Stimulated activated memory B cell treated with anti-CD40 and anti-IgM and Interleukin-4, amounts not matched to agents 10 μg/mL and 1 μg/mL and 100 μg/mL, for 72 hours (primary cell): ENCODE measurements around the gene MUC16.
"Not testable (repeated sequence)": the region's sequence is repeated elsewhere in the genome, so short reads cannot be mapped to it uniquely, and the experiment has no call there.

ENCODE experiments used
- ATAC-seq: fragments of 150-1000 bp; cut with Tn5 transposase; 2 replicates; pipeline ENCODE4 v1.10.0; 2021
- H3K27ac Mint-ChIP-seq: one replicate; pipeline ENCODE4 v1.8.0; 2022; ENCODE audit warnings: mild to moderate bottlenecking, mixed read lengths
- H3K27me3 Mint-ChIP-seq: one replicate; pipeline ENCODE4 v1.8.0; 2022; ENCODE audit warnings: mixed read lengths
- H3K36me3 Mint-ChIP-seq: one replicate; pipeline ENCODE4 v1.8.0; 2022; ENCODE audit warnings: mixed read lengths
- H3K4me1 Mint-ChIP-seq: one replicate; pipeline ENCODE4 v1.8.0; 2022; ENCODE audit warnings: mixed read lengths
- H3K4me3 Mint-ChIP-seq: one replicate; pipeline ENCODE4 v1.8.0; 2022; ENCODE audit warnings: mild to moderate bottlenecking, moderate library complexity, mixed read lengths
- H3K9me3 Mint-ChIP-seq: one replicate; pipeline ENCODE4 v1.8.0; 2022; ENCODE audit warnings: mixed read lengths

The MUC16 gene

GRCh38 chr19:9009935-9010651, at the start of gene MUC16:
Gene MUC16 (minus strand): TSS chr19:9010409.
- peak; percentile 36 for ATAC-seq
- no peaks in the 10 kb centered on the region for H3K36me3 Mint-ChIP-seq
- H3K4me1 Mint-ChIP-seq, result no peaks in the 10 kb centered on the region
- no peaks in the 10 kb centered on the region for H3K27me3 Mint-ChIP-seq
- peaks cover 17% of the 10 kb centered on the region for H3K9me3 Mint-ChIP-seq
- H3K27ac Mint-ChIP-seq, result no peak within 1 kb of the TSS
- peak within 1 kb of the TSS; percentile 66 for H3K4me3 Mint-ChIP-seq

GRCh38 chr19:9058905-9059667, 48.9 kb upstream of the MUC16 start:
- ATAC-seq, result no peak
- H3K27ac Mint-ChIP-seq, result no peak overlapping the region
- peaks cover 7% of the 10 kb centered on the region for H3K9me3 Mint-ChIP-seq
- no peaks in the 10 kb centered on the region for H3K36me3 Mint-ChIP-seq
- H3K27me3 Mint-ChIP-seq, result no peaks in the 10 kb centered on the region
- no peaks in the 10 kb centered on the region for H3K4me1 Mint-ChIP-seq
- no peak overlapping the region for H3K4me3 Mint-ChIP-seq

GRCh38 chr19:9057505-9058258, 47.5 kb upstream of the MUC16 start:
- Mint-ChIP-seq H3K27ac (no peak overlapping the region), H3K4me3 (no peak overlapping the region), H3K9me3 (peaks cover 10% of the 10 kb centered on the region), H3K27me3 (no peaks in the 10 kb centered on the region), H3K36me3 (no peaks in the 10 kb centered on the region), H3K4me1 (no peaks in the 10 kb centered on the region)
- ATAC-seq, result no peak

- H3K36me3 Mint-ChIP-seq, H3K27me3 Mint-ChIP-seq, H3K27ac Mint-ChIP-seq, H3K4me3 Mint-ChIP-seq, ATAC-seq, H3K4me1 Mint-ChIP-seq, H3K9me3 Mint-ChIP-seq: not testable (repeated sequence)
Measured at GRCh38 chr19:9056131-9056530, 45.9 kb upstream of the MUC16 start.

DNA sequence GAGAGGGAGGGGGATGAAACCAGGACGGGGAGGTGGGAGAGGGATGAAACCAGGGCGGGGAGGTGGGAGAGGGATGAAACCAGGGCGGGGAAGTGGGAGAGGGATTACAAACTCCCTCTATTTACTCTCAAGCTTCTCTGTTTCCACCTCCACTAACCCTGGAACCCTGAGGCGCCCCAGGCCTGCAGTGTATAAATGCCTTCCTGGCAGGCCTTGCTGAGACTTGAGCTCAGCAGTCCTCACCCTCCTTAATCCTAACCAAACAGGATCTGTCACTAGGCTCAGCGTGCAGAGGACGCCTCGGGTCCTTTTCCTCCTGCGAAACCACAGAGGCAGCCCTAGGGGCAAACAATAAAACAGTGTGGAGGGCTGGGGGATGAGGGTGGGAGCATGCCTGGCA, 44.6 kb upstream of the MUC16 start:
- peaks cover 12% of the 10 kb centered on the region for H3K9me3 Mint-ChIP-seq
- no peaks in the 10 kb centered on the region for H3K27me3 Mint-ChIP-seq
- no peak for ATAC-seq
- H3K4me3 Mint-ChIP-seq, result no peak overlapping the region
- no peak overlapping the region for H3K27ac Mint-ChIP-seq
- no peaks in the 10 kb centered on the region for H3K4me1 Mint-ChIP-seq
- no peaks in the 10 kb centered on the region for H3K36me3 Mint-ChIP-seq

- Mint-ChIP-seq H3K4me1 (no peaks in the 10 kb centered on the region), H3K27ac (no peak overlapping the region), H3K27me3 (no peaks in the 10 kb centered on the region), H3K4me3 (no peak overlapping the region), H3K36me3 (no peaks in the 10 kb centered on the region), H3K9me3 (peaks cover 12% of the 10 kb centered on the region)
- no peak for ATAC-seq
Measured at GRCh38 chr19:9054207-9054606, 44.0 kb upstream of the MUC16 start.

GRCh38 chr19:9053674-9054073, 43.5 kb upstream of the MUC16 start:
- not testable (repeated sequence) for H3K36me3 Mint-ChIP-seq, H3K27me3 Mint-ChIP-seq, H3K4me3 Mint-ChIP-seq, ATAC-seq, H3K4me1 Mint-ChIP-seq, H3K27ac Mint-ChIP-seq
- peaks cover 12% of the 10 kb centered on the region for H3K9me3 Mint-ChIP-seq

- Mint-ChIP-seq H3K27me3 (no peaks in the 10 kb centered on the region), H3K27ac (no peak overlapping the region), H3K4me3 (no peak overlapping the region), H3K4me1 (no peaks in the 10 kb centered on the region), H3K36me3 (no peaks in the 10 kb centered on the region), H3K9me3 (peaks cover 11% of the 10 kb centered on the region)
- ATAC-seq, result no peak
Measured at GRCh38 chr19:9052894-9053293, 42.7 kb upstream of the MUC16 start.

GRCh38 chr19:9046694-9047093, 36.5 kb upstream of the MUC16 start:
- no peak overlapping the region for H3K27ac Mint-ChIP-seq
- peaks cover 21% of the 10 kb centered on the region for H3K27me3 Mint-ChIP-seq
- H3K36me3 Mint-ChIP-seq, result no peaks in the 10 kb centered on the region
- peaks cover 12% of the 10 kb centered on the region for H3K9me3 Mint-ChIP-seq
- no peak overlapping the region for H3K4me3 Mint-ChIP-seq
- H3K4me1 Mint-ChIP-seq, result no peaks in the 10 kb centered on the region
- no peak for ATAC-seq

DNA sequence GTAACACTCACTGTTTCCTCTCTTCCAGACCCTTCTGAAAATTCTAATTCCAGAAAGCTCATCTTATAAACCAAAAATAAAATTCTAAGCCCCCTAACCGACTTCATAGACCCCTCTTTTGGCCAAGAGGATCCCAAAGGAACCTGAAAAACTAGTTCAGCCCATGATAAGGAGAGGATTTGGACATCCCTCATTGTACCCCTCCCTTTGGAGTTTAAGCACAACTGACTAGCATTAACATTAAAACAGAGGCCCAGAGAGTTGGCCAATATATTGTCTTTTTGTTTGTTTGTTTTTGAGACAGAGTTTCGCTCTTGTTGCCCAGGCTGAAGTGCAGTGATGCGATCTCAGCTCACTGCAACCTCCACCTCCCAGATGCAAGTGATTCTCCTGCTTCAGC, 34.2 kb upstream of the MUC16 start:
- ATAC-seq, result no peak
- H3K9me3 Mint-ChIP-seq, result peaks cover 13% of the 10 kb centered on the region
- no peaks in the 10 kb centered on the region for H3K36me3 Mint-ChIP-seq
- no peaks in the 10 kb centered on the region for H3K4me1 Mint-ChIP-seq
- H3K27ac Mint-ChIP-seq, result no peak overlapping the region
- H3K4me3 Mint-ChIP-seq, result no peak overlapping the region
- peaks cover 21% of the 10 kb centered on the region for H3K27me3 Mint-ChIP-seq

GRCh38 chr19:9043524-9043923, 33.3 kb upstream of the MUC16 start:
- Mint-ChIP-seq H3K4me3 (no peak overlapping the region), H3K9me3 (peaks cover 13% of the 10 kb centered on the region), H3K36me3 (no peaks in the 10 kb centered on the region), H3K4me1 (no peaks in the 10 kb centered on the region), H3K27me3 (peaks cover 21% of the 10 kb centered on the region), H3K27ac (no peak overlapping the region)
- no peak for ATAC-seq

- H3K27ac Mint-ChIP-seq, result no peak overlapping the region
- no peak for ATAC-seq
- H3K36me3 Mint-ChIP-seq, result no peaks in the 10 kb centered on the region
- H3K9me3 Mint-ChIP-seq, result peaks cover 12% of the 10 kb centered on the region
- H3K27me3 Mint-ChIP-seq, result peaks cover 4% of the 10 kb centered on the region
- no peak overlapping the region for H3K4me3 Mint-ChIP-seq
- no peaks in the 10 kb centered on the region for H3K4me1 Mint-ChIP-seq
Measured at GRCh38 chr19:9041023-9041422, 30.8 kb upstream of the MUC16 start.

- no peaks in the 10 kb centered on the region for H3K27me3 Mint-ChIP-seq
- H3K4me1 Mint-ChIP-seq, result no peaks in the 10 kb centered on the region
- no peak overlapping the region for H3K27ac Mint-ChIP-seq
- no peak overlapping the region for H3K4me3 Mint-ChIP-seq
- H3K9me3 Mint-ChIP-seq, result peaks cover 11% of the 10 kb centered on the region
- no peaks in the 10 kb centered on the region for H3K36me3 Mint-ChIP-seq
- no peak for ATAC-seq
Measured at GRCh38 chr19:9040131-9040530, 29.9 kb upstream of the MUC16 start.

DNA sequence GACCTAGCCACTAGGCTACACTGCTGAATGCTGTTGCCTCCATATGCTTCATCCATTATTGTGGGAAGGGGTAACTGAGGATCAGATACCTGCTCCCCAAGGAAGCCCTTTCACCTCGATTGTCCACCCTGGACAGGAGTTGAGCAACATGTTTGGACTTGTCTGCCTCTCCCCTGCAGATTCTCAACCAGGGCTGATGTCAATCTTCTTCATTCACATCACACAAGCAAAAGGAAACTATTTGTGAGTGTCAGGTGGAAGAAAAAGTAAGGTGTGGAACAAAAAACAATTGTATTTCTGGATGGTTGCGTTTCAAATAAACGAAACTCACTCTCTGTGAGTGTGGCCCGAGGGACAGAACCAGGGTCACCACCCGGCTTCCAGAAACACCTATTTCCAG, 29.5 kb upstream of the MUC16 start:
- Mint-ChIP-seq H3K9me3 (peaks cover 9% of the 10 kb centered on the region), H3K27me3 (no peaks in the 10 kb centered on the region), H3K36me3 (no peaks in the 10 kb centered on the region), H3K4me3 (no peak overlapping the region), H3K27ac (no peak overlapping the region), H3K4me1 (no peaks in the 10 kb centered on the region)
- ATAC-seq, result no peak

- H3K36me3 Mint-ChIP-seq, result no peaks in the 10 kb centered on the region
- no peaks in the 10 kb centered on the region for H3K27me3 Mint-ChIP-seq
- no peaks in the 10 kb centered on the region for H3K4me1 Mint-ChIP-seq
- ATAC-seq, result no peak
- peaks cover 9% of the 10 kb centered on the region for H3K9me3 Mint-ChIP-seq
- no peak overlapping the region for H3K4me3 Mint-ChIP-seq
- no peak overlapping the region for H3K27ac Mint-ChIP-seq
Measured at GRCh38 chr19:9037400-9038062, 27.3 kb upstream of the MUC16 start.
